NCI-H748 (cell line): ENCODE data around the gene CLCN7.

Experiments
- DNase-seq: peaks from one replicate; lab custom pipeline; 2025; ENCODE audit not compliant: unreplicated experiment; lab: John Stamatoyannopoulos, UW

CLCN7 gene

DNA sequence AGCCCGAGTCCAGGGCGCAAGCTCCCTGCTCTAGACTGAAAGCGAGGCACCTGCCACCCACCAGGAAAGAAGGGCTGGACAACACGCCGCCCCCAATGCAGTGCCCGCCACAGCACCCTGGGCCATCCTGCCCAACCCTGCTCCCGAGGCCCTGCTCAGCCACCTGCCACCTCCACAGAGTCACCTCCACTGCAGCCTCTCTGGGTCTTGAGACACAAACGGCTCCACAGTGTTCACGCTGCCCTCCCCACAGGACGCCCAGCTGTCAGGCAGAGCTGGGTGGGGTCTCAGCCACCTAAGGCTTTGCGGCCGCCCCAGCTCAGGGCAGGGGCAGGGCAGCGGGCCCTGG is 9.3 kb downstream of the CLCN7 start:
- DNase-seq, result no peak

DNA sequence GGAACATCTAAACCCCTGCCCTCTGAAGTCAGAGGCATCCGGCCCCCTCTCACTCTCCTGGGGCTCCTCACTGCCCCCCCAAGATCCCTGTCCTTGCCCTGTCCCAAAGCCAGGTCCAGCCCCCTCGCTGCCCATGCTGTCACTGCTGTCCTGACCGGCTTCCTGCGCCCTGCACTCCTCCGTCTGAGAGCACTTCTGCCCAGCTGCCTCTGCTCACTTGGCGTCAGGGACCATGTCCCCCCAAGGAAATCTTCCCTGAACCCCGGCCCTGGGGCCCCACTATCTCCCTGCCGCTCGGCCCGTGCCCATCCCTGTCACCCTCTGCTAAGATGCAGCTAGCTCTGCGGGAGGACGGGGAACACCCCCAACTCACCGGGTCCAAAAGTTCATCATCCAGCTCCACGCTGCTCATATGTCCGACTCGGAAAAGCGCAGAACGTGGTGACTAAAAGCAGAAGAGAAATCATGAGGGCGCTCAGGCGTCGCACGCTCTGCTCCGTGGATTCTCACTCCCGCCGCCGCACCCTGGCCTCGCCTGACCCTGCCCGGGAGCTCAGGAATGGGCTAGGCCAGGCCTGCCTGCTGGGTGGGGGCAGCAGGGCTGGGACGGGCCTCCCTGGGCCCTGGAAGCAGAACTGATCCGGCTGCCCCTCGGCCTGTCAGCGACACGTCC is 9.8 kb downstream of the CLCN7 start:
- no peak for DNase-seq

DNA sequence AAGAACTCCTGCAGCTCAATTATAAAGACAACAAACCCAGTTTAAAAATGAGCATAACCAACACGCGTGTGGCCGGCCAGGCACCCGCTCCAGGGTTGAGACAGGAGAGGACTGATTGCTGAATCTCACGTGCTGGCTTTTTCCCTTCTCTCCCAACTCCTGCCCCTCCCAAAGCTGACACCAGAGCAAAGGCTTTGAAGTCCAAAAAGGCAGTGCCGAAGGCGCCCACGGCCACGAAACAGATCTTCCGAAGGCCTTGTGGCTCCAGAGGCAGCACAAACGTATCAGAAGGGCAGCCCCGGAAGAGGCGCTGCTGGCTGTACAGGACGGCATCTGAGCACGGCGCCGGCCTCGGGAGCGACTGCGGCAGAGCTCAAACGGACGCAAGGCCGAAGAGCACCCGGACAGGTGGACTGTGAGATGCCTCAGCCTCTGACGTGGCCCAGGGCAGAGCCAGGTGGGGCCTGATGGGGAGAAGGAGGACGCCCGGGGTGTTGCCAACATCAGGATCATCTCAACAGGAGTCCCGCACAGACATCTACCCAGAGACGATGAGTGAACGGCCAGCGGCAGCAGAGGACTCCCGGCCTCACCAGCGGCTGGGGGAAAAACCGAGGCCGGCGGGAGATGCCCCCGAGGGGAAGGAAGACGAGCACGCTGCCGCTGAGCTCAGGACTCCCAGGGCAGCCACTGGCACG is 10.5 kb downstream of the CLCN7 start:
- no peak for DNase-seq

GRCh38 chr16:1461146-1461545 is 13.7 kb downstream of the CLCN7 start:
- DNase-seq, result no peak

GRCh38 chr16:1460602-1461138 is 14.2 kb downstream of the CLCN7 start:
- DNase-seq, result no peak

DNA sequence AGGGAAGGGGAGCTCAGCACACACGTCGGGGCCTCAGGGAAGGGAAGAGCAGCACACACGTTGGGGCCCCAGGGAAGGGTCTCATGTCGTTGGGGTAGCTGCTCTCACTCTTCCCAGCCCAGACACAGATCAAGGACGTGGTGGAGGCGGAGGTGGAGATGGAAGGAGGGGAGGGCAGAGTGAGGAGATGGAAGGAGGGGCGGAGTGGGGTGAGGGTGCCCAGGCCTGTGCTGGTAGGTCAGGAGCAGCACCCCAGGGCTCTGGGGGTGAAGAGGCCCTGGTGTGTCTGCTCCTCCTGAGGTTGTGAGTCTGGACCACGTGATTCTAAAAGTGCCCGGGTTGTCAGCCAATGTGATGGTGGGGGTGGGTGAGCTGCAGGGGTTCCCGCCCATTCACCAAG is 14.9 kb downstream of the CLCN7 start:
- no peak for DNase-seq

DNA sequence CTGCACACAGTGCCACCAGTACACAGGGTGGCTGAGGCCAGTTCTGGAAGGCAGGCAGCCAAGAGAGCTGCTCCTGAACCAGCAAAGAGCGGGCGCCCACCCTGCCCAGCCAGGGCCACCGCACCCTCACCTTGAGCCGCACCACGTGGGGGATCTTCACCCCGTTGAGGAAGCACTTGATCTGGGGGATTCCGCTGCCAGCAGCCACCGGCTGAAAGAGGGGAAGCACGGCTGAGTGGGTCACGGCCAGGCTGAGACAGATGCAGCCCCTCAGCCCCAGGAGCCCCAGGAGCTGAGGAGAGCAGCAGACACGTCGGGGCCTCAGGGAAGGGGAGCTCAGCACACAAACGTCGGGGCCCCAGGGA is 15.9 kb downstream of the CLCN7 start:
- no peak for DNase-seq

DNA sequence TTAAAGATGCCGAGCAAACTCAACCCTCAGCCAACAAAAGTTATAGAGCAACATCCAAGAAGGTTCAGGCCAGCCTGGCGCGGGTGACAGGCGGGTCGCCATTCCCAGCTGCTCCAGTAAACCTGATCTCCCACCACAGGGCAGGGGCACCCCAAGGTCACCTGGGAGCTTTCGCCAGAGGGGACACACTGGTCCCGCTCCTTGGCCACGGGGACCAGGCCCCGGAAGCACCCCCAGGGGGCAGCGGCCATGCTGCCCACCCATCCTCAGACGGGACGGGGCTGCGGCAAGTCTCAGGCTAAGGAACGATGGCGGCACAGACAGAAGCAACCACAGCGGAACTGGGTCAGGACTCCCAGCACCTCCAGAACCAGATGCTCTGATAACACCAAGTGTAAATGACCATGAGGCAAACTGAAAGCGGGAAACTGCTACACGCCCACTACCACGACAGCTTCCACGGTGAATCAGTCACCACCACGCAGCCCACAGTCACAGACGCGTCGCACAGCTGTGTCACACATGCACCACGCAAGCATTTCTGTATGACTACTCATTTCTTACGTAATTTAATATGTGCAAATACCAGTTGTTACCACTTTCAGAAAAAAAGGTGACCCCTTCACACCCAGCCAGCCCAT is 16.4 kb downstream of the CLCN7 start:
- DNase-seq, result no peak

GRCh38 chr16:1457489-1458245 is 17.2 kb downstream of the CLCN7 start:
- DNase-seq, result no peak

- DNase-seq, result no peak
Measured at GRCh38 chr16:1456951-1457350, 17.9 kb downstream of the CLCN7 start.

DNA sequence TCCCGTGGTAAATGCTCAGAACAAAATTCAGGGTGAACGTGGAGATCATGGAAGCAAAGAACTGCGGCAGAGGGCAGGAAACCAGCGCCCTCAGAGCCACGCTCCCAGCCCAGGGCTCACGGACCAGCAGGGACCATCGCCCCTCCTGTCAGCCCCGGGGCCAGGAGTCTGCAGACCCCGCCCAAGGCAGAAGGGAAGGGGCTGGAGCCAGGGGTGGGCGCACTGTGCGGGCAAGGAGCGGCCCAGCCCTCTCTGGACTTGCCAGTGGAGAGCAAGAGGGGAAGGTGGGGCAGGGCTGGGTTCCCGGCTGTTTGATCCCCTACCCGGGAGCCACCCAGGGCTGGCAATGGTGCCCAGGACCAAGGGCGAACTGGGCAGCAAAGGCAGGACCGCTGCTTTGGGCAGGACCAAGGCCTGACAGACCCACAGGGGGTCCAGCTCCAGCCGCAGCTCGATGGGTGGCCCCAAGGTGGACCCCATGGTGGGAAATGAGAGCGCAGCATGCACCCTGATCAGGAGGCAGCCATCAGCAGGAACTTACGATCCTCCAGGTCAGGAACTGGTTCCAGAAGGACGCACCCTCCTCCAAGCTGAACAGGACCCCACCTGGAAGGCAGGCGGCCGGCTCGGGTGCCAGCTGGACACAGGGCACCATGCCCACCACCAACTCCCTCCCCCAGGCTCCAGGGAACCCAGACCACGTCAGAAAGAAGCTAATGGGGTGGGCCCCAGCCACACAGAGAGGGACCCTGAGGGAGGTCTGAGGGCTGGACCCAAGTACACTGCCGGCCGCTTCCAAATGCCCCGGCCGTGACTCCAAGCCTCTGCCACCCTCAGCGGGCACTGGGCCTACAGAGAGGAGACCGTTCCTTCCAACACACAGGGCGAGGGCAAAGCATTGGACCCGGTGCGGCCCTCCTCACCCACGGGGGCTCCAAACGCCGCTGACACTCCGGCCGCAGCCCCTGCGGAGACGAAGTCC is 19.3 kb downstream of the CLCN7 start:
- DNase-seq, result no peak

DNA sequence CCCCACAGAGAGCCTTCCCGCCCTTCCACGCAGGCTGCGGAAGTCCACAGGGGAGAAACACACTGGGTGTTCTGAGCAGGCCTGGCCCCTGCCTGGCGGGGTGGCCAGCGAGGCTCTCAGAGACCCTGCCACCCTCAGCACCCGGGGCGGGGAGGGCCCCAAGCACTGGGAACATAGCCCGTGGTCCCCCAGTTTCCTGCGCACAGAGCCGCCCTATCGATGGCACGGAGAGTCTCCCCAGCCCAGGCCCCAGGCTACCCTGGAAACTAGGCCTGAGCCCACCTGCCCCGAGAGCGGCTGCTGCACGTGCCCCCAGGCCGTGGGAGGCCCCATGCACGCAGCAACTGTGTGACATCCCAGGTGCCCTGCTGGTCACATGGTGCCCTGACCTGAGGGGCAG is 20.3 kb downstream of the CLCN7 start:
- no peak for DNase-seq

DNA sequence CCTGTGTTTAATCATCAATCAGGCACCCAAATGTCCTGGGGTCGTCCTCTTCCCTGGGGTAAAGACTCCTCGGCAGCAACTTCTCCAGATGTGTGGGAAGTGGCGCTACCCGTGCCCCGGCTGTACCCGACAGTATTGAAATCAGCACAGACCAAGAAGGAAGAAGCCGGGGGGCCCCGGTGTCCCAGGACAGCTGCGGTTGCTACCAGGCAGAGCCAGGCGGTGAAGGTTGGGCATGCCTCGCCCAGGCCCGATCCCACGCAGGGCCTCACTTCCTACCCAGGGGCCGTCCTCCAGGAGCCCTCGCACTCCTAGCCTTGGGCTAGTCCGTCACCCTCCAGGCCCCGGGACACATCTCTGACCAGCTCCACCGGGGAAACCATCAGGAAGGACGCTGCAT is 21.5 kb downstream of the CLCN7 start:
- DNase-seq, result no peak

- DNase-seq, result no peak
Measured at GRCh38 chr16:1452530-1452929, 22.3 kb downstream of the CLCN7 start.

GRCh38 chr16:1451702-1452392 is 23.0 kb downstream of the CLCN7 start:
- no peak for DNase-seq

DNA sequence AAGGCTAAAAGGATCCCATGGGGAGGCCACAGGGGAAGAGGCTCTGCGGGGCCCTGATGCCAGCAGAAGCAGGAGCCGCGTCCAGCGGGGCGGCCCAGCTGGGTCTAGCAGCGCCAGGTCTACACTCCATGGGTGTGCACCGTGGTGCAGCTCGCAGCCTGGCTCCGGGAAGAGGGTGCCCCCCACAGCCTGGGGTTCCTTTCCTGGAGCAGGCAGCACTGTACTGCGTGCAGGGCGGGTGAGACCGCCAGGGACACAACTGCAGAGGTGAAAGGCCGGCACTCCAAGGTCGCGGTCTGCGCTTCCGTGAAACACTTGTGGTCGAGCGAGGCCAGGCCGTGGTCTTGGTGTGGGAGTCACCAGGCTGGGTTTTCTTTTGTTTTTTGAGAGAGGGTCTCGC is 24.0 kb downstream of the CLCN7 start:
- no peak for DNase-seq

GRCh38 chr16:1450218-1450617 is 24.6 kb downstream of the CLCN7 start:
- DNase-seq, result no peak

GRCh38 chr16:1449201-1449788 is 25.5 kb downstream of the CLCN7 start:
- DNase-seq, result no peak

DNA sequence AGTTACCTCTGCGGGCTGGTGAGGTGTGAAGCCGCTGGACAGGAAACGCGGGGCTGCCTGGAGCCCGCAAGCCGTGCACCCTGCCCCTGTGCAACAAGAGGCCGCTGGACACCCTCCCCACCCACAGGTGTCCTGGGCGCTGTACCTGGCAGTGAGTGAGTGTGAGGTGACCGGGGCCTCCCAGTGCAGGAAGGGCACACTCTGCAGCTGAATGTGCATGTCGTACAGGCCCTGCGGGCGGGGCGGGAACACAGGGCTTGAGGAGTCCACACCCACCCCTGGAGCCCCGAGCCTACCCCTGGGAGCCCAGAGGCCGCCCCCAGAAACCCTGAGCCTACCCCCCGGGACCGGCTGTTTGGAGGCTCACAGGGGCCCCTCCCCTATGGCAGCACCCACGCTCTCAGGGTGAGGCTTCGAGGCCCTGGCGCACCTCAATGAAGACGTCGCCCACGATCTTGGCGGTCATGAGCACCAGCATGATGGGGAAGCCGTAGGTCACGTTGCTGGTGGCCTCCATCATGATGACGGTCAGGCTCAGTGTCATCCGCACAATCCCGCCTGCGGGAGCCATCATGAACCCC is 26.2 kb downstream of the CLCN7 start:
- DNase-seq, result no peak
